HG03521 (cell line): Measurements from ENCODE around the gene IER3IP1.
A peak's percentile ranks its signal among the peaks of the same experiment; 100 is the strongest.
"Not testable (repeated sequence)": the region's sequence is repeated elsewhere in the genome, so short reads cannot be mapped to it uniquely, and the experiment has no call there.

Experiments
- ATAC-seq: cut with Tn5 transposase; IDR thresholded peaks from one replicate; pipeline ENCODE4 v1.9.1; 2021; ENCODE audit warnings: mild to moderate bottlenecking, moderate library complexity; ENCODE audit not compliant: unreplicated experiment

IER3IP1 gene

GRCh38 chr18:47163241-47163640 is 12.9 kb downstream of the IER3IP1 start:
- ATAC-seq = peak; percentile 75

DNA sequence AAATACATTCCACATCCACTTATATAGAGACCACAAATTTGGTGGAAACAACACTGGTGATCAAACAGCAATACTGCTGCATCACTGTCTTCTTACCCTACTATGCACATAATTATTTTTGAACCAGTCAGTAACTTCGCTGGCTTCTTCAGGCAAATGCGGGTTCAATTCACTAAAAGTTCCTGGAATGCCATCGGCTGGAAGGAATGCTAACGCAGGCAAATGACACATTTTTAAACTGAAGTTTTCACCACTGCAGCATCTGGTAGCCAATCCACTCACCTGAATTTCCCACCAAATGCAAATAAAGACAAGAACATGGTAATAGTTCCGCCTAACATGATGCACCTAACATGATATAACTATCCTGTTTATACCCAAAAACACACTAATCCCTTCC is 15.9 kb downstream of the IER3IP1 start:
- no peak for ATAC-seq

DNA sequence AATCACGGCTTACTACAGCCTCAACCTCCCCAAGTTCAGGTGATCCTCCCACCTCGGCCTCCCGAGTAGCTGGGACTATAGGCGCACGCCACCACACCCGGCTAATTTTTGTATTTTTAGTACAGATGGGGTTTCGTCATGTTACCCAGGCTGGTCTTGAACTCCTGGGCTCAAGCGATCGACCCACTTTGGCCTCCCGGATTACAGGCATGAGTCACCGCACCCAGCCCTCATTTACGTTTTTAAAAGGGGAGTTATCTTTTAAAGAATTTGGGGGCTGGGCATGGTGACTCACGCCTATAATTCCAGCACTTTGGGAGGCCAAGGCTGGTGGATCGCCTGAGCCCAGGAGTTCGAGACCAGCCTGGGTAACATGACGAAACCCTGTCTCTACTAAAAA is 17.8 kb downstream of the IER3IP1 start:
- not testable (repeated sequence) for ATAC-seq

DNA sequence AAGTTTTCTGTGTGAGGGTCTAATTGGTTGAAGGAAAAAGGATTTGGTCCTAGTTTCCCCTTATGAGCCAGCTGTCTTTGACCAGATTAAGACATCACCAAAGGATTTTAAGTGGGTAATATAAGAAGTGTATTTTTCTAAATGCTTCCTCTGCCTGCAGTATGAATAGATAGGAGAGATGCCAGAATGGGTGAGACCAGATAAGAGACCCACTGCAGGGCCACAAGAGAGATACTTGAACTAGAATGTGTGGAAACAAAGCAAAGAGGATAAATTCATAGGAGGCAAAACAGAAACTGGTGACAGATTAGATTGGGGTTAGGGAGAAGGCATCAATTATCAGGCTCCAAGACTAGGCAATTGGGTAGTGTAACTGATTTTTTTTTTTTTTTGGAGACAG is 24.7 kb downstream of the IER3IP1 start:
- ATAC-seq = no peak

DNA sequence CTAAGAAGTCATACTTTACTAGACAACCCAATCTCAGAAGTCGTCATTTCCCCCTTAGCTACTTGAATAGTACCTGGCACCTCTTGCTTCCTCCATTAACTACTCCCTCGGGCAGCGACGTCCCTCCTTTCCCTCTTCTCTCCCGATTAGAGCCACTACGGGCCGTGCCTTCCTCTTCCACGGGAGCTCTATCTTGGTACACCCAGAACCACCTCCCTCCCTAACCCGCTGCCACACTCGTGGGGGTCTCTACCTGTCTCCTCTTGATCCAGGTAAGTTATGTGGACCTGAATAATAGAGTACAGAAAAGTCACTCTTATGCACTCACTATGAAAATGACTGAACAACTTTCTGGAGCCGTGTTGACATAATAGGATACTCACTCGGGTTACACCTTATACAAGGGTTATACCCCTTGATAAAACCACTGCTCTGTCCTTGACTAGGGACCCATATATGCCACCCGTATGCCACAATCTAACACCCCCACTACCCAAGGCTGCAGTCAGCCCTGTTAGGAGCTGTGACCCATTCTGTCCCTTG is 25.3 kb downstream of the IER3IP1 start:
- peak; percentile 16 for ATAC-seq

DNA sequence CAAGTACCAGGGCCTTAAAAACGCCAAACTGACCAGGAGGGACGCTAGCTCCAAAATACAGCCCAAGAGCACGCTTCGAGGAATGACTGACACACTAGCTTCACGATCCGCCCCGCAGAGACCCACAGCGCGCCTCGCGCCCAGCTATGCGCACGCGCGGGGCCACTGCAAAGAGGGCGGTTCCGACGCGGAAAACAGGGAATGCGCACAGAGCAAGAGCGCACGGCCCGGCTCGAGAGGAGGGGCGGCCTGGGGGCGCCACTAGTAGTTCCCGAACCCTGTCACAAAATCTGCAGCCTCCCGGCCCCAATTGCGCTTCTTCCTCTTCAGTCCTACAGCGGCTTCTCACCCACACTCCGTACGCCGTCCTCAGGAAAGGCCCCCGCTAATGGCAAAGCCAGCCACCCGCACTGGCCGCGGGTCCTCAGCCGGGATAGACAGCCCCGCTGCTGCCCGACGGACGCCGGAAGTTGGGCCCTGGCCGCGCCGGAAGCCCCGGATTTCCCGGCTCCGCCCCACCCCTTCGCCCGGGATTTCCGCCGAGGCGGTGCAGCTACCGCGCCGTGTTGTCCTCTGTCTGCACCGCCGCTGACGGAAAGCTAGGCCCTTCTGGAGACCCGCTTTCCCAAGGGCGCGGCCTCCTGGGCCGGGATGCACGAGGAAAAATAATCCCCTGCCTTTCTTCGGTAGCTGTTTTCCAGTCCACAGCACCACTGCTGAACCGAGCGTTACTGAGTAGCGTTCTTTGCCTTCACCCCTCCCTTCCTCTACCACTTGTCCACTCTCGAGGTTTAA is 25.9 kb downstream of the IER3IP1 start, which contains the start of gene HDHD2:
TSS of gene HDHD2 (minus strand) at position 472 of the 795 bp plus-strand sequence. CDS start 14,061 bp downstream, outside the sequence.
- ATAC-seq = peak; percentile 77

GRCh38 chr18:47149457-47150028 is 26.6 kb downstream of the IER3IP1 start:
- no peak for ATAC-seq

- ATAC-seq = no peak
Observed at GRCh38 chr18:47146206-47146605, 30.0 kb downstream of the IER3IP1 start.

DNA sequence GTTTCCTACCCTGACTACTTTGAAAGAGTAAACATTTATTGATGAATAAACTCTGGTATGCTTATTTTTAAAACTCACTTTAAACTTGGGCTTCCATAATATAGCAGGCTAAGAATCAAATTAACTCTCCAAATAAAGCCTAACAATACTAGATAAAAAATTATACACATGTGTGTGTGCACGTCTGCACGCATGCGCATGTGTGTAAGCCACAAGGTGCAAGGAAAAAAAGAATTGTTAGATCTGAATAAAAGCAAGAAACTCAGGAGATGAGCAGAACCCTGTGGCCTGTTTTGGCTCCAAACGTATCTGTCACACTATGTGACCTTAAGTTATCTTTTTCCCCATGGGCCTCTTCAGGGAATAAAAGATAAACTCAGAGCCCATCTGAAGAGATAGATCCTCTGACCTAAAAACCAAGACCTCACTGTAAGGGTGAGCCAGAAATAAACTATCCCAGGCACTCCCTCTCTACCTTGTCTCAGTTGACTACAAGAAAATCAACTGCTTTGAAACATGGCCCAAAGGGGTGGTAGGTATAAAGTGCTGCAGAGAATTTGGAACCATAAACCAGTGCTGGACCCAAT is 32.2 kb downstream of the IER3IP1 start:
- ATAC-seq = no peak

DNA sequence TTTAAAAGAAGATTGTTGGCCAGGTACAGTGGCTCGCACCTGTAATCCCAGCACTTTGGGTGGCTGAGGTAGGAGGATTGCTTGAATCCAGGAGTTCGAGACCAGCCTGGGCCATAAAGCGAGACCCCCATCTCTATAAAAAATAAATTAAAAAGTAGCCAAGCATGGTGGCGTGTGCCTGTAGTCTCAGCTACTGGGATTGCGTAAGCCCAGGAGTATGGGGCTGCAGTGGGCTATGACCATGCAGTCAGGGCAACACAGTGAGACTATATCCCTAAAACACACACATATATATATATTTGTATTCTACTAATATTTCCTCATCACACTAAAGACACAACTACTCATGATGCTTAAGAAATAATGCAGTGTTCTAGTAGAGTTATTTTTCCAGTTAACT is 33.0 kb downstream of the IER3IP1 start:
- no peak for ATAC-seq

DNA sequence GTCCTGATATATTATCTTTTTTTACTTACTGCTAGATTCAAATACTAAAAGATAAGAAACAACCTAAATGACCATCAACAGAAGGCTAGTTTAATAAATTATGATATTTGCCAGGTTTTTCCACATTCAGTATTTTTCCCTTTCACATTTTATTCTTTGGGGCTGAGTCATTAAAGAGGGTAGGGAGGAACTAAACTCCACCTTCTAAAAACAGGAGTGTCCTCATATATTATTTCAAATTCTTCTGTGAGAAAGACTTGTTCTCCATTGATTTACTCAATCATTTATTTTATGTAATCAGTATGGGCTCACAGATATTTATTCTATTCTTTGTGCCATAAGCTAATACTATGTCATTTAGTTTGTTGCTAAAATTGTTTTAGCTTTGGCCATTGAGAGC is 34.9 kb downstream of the IER3IP1 start:
- ATAC-seq = no peak

DNA sequence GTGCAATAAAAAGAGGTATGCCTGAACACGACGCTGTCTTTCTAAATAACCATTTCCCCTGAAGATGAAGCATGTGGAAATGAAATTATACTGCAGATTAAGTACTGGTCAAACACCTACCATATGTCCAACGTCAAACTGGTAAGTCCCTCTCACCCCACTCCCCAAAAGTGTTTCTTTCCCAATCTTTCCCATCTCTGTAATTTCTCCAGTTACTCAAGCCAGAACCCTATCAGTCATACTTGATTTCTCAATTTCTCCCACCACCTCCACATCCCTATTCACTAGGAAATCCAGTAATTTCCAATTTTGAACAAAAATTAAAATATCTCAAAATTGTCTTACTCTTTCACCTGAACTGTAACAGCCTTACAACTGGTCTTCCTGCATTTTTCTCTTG is 55.0 kb downstream of the IER3IP1 start:
- no peak for ATAC-seq

DNA sequence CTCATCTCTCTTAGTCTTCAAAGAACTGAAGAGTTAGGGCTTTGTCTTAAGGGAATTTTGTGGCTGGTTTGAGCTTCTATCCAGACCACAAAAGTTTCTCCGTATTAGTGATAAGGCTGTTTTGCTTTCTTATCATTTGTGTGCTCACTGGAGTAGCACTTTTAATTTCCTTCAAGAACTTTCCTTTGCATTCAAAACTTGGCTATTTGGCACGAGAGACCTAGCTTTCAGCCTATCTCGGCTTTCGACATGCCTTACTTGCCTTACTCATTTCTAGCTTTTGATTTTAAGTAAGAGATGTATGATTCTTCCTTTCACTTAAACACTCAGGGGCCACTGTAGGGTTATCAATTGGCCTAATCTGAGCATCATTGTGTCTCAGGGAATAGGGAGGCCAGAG is 55.7 kb downstream of the IER3IP1 start:
- peak; percentile 70 for ATAC-seq

GRCh38 chr18:47118981-47119380 is 57.2 kb downstream of the IER3IP1 start:
- ATAC-seq = no peak

DNA sequence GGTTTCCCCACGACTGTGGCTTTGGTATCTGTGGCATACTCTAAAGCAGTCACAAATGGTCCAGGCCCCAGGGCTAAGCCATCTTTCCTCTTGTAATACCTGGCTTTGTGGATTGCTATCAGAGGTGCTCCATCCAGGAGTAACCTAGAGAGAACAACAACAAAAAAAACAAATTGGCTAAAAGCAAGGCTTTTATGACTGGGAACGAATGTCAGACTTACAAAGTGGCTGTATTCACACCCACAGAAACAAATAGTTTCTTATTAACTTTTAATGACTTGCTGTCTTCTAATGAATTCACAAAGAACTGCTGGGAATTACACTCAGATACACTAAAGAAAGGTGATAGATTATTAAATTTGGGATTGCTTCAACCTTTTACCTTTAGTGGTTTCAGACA is 61.0 kb downstream of the IER3IP1 start:
- no peak for ATAC-seq

DNA sequence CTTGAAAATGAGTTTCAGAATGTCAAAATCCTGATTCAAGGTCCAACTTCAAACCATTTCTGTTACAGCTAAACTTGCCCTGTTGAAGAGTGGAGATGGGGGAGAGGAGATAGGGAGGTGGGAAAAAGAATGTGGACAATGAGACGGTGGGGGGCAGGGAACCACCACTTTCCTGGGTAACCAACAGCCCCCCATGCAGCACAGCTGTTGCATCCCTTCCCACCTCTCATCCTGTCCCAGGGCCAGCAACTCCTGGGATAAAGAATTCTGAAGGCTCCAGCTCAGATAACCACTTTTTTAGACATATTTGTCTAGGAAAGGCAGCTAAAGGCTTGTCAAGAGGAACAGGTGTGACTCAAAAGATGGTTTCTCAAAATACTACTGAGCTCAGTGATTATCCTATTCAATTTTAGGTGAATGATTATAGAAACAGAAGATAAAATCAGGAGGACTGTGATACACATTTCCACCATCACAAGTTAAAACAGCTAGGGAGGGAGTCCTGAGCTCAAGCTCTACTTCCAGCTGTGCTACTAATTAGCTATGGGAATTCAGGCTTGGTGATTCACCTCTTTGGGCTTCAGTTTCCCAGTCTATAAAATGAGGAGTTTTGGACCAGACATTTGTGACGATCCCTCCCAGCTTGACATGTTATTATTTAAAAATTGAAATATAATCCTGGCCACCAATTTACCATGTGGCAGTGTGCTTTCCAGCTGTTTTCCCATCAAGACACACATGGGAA is 62.2 kb downstream of the IER3IP1 start:
- no peak for ATAC-seq

DNA sequence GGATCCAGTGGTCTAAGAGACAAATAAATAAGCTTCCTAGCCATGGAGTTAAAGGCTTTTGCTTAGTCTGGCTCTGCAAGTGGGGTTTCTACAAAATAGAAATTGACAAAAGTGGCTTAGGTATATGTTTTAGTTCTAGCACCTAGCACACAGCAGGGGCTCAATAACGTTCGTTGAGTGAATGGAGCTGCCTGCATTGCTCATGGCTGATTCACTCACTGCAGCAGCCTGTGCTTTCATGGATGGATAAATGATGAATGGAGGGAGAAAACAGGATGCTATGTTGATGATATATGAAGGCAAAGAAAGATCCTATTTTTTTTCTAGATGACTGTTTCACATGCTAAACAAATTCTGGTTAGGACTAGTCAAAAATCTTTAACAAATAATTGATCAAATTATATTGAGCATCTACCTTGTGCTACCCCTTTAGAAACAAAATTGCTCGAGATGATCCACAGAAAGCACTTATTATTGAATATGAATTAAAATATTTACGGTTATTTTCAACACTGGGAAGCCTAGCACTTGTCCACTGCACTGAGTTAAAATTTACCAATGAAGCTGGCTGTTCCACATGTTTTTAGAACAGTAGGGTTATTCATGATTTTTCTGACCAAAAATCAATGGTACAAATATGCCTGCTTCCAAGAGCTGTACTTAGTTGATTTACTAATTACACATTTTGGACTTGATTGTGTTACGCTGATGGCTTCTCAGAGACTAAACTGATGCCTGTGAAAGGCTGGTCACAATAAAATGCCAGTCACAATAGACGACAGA is 65.5 kb downstream of the IER3IP1 start:
- no peak for ATAC-seq

DNA sequence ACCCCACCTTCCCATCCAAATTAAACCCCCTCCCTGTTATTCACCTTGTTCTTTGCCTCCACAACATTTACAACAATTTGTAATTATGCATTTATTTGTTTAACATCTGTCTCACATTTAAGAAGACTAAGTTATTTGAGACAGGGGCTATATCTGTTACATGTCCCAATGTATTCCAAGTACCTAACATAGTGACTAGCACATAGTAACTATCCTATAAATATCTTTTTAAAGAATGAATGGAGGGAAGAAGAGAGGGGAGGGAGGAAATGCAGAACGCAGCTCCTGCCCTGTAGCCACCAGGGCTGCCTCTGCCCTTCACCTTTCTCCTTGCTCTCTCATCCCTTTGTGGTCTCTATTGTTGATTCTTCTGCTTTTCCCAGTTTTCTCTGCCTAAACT is 66.4 kb downstream of the IER3IP1 start:
- ATAC-seq = no peak

GRCh38 chr18:47108998-47109405 is 67.2 kb downstream of the IER3IP1 start:
- ATAC-seq = no peak

GRCh38 chr18:47108373-47108772 is 67.8 kb downstream of the IER3IP1 start:
- ATAC-seq = no peak
